Parathyroid adenoma (tissue), 2 donors: ENCODE results near the gene LRRC8C.

ENCODE experiments used
- H2AFZ ChIP-seq: fragments of 300-600 bp; sonication (generic); one replicate; pipeline ENCODE4 v1.7.0; 2017; ENCODE audit warnings: antibody characterized with exemption, mild to moderate bottlenecking
- H3K27ac ChIP-seq: fragments of 300-600 bp; sonication (generic); one replicate; pipeline ENCODE4 v1.7.0; 2017
- H3K27me3 ChIP-seq: fragments of 300-600 bp; sonication (generic); one replicate; pipeline ENCODE4 v1.7.0; 2017; ENCODE audit warnings: low read length; ENCODE audit not compliant: control insufficient read depth, insufficient read depth
- H3K36me3 ChIP-seq: fragments of 300-600 bp; sonication (generic); one replicate; pipeline ENCODE4 v1.7.0; 2017; ENCODE audit warnings: low read length; ENCODE audit not compliant: control insufficient read depth, insufficient read depth
- H3K4me1 ChIP-seq: fragments of 300-600 bp; sonication (generic); one replicate; pipeline ENCODE4 v1.7.0; 2017; ENCODE audit warnings: control low read depth
- H3K4me2 ChIP-seq: fragments of 300-600 bp; sonication (generic); one replicate; pipeline ENCODE4 v1.7.0; 2017; ENCODE audit warnings: low read length
- H3K4me3 ChIP-seq: fragments of 300-600 bp; sonication (generic); one replicate; pipeline ENCODE4 v1.7.0; 2017; ENCODE audit warnings: low read depth, low read length
- H3K79me2 ChIP-seq: fragments of 300-600 bp; sonication (generic); one replicate; pipeline ENCODE4 v1.7.0; 2017; ENCODE audit warnings: control low read depth
- H3K9ac ChIP-seq: fragments of 300-600 bp; sonication (generic); one replicate; pipeline ENCODE4 v1.7.0; 2017; ENCODE audit warnings: mild to moderate bottlenecking
- H3K9me3 ChIP-seq: fragments of 300-600 bp; sonication (generic); one replicate; pipeline ENCODE4 v1.7.0; 2017; ENCODE audit warnings: low read length; ENCODE audit not compliant: control insufficient read depth
- CTCF ChIP-seq: fragments of 300-600 bp; sonication (generic); IDR thresholded peaks from one replicate; pipeline ENCODE4 v1.7.0; 2017; ENCODE audit warnings: antibody characterized with exemption, mild to moderate bottlenecking
- donor health status: primary hyperparathyroidism.

Gene LRRC8C

GRCh38 chr1:89603651-89604413 lies 29.1 kb upstream of the LRRC8C start:
- Histone ChIP-seq H3K4me2 (no peak overlapping the region), H3K27me3 (no peaks in the 10 kb centered on the region), H3K9ac (no peak overlapping the region), H3K36me3 (no peaks in the 10 kb centered on the region), H3K9me3 (no peaks in the 10 kb centered on the region), H3K27ac (peak overlapping the region; percentile 68), H3K4me3 (no peak overlapping the region), H2AFZ (peak overlapping the region; percentile 45), H3K4me1 (peaks cover 8% of the 10 kb centered on the region), H3K79me2 (no peaks in the 10 kb centered on the region)
- no peak for TF ChIP-seq CTCF

- no peaks in the 10 kb centered on the region for H3K36me3 ChIP-seq
- peak overlapping the region; percentile 68 for H3K27ac ChIP-seq
- H3K4me3 ChIP-seq: no peak overlapping the region
- H3K4me2 ChIP-seq: no peak overlapping the region
- no peaks in the 10 kb centered on the region for H3K79me2 ChIP-seq
- no peak overlapping the region for H3K9ac ChIP-seq
- no peaks in the 10 kb centered on the region for H3K27me3 ChIP-seq
- H2AFZ ChIP-seq: peak overlapping the region; percentile 45
- no peaks in the 10 kb centered on the region for H3K9me3 ChIP-seq
- no peak for TF ChIP-seq CTCF
- peaks cover 8% of the 10 kb centered on the region for H3K4me1 ChIP-seq
Observed at GRCh38 chr1:89604414-89604735, 28.5 kb upstream of the LRRC8C start.

GRCh38 chr1:89605692-89606091 lies 27.2 kb upstream of the LRRC8C start:
- Histone ChIP-seq H3K9me3 (no peaks in the 10 kb centered on the region), H2AFZ (no peak overlapping the region), H3K4me3 (no peak overlapping the region), H3K27me3 (no peaks in the 10 kb centered on the region), H3K9ac (no peak overlapping the region), H3K4me2 (no peak overlapping the region), H3K79me2 (no peaks in the 10 kb centered on the region), H3K27ac (no peak overlapping the region), H3K36me3 (no peaks in the 10 kb centered on the region), H3K4me1 (peaks cover 8% of the 10 kb centered on the region)
- no peak for TF ChIP-seq CTCF

GRCh38 chr1:89606227-89606980 lies 26.5 kb upstream of the LRRC8C start:
- H3K27ac ChIP-seq: no peak overlapping the region
- H3K4me3 ChIP-seq: no peak overlapping the region
- H3K9ac ChIP-seq: no peak overlapping the region
- TF ChIP-seq CTCF: no peak
- H2AFZ ChIP-seq: no peak overlapping the region
- H3K4me2 ChIP-seq: no peak overlapping the region
- no peaks in the 10 kb centered on the region for H3K27me3 ChIP-seq
- H3K4me1 ChIP-seq: peaks cover 8% of the 10 kb centered on the region
- no peaks in the 10 kb centered on the region for H3K79me2 ChIP-seq
- H3K36me3 ChIP-seq: no peaks in the 10 kb centered on the region
- no peaks in the 10 kb centered on the region for H3K9me3 ChIP-seq
